ENCODE results near the gene COL27A1.

The COL27A1 gene

GRCh38 chr9:114272739-114273431, 117.5 kb downstream of the COL27A1 start:
- no peak overlapping the region for H3K27ac ChIP-seq
- TF ChIP-seq ZFX (IDR thresholded peaks at IDR 0.05) (no peak), CTCF (conservative IDR thresholded peaks at IDR 0.05) (no peak)

GRCh38 chr9:114273461-114273881, 118.1 kb downstream of the COL27A1 start:
- H3K27ac ChIP-seq: no peak overlapping the region
- no peak for TF ChIP-seq ZFX (IDR thresholded peaks at IDR 0.05)
- TF ChIP-seq CTCF (conservative IDR thresholded peaks at IDR 0.05): no peak

GRCh38 chr9:114274217-114274616, 118.9 kb downstream of the COL27A1 start:
- H3K27ac ChIP-seq: no peak overlapping the region
- no peak for TF ChIP-seq CTCF (conservative IDR thresholded peaks at IDR 0.05)
- no peak for TF ChIP-seq ZFX (IDR thresholded peaks at IDR 0.05)

- H3K27ac ChIP-seq: no peak overlapping the region
- TF ChIP-seq ZFX (IDR thresholded peaks at IDR 0.05) (no peak), CTCF (conservative IDR thresholded peaks at IDR 0.05) (no peak)
These were observed 120.1 kb downstream of the COL27A1 start for GRCh38 chr9:114275246-114276004.

GRCh38 chr9:114276908-114277821, 121.8 kb downstream of the COL27A1 start:
- no peak overlapping the region for H3K27ac ChIP-seq
- no peak for TF ChIP-seq ZFX (IDR thresholded peaks at IDR 0.05)
- TF ChIP-seq CTCF (conservative IDR thresholded peaks at IDR 0.05): no peak

GRCh38 chr9:114278356-114278755, 123.0 kb downstream of the COL27A1 start:
- no peak overlapping the region for H3K27ac ChIP-seq
- TF ChIP-seq CTCF (conservative IDR thresholded peaks at IDR 0.05) (no peak), ZFX (IDR thresholded peaks at IDR 0.05) (no peak)

All from C4-2B (cell line).